Hepatocyte (in vitro differentiated cells): Measurements from ENCODE around the gene ZNF425. TPM values are rescaled to one million over a fixed set of nuclear protein-coding genes. Genes with fewer than 3 reads are reported as not detected.

Experiments used
- DNase-seq: peaks from one replicate; pipeline ENCODE4 v3.0.0-alpha.2; 2016; ENCODE audit warnings: low spot score
- H2AFZ ChIP-seq: fragments of 200-600 bp; sonication (generic); 2 replicates; pipeline ENCODE4 v1.6.0; 2016; ENCODE audit warnings: antibody characterized with exemption, mild to moderate bottlenecking
- H3K27ac ChIP-seq: fragments of 200-600 bp; sonication (generic); 2 replicates; pipeline ENCODE4 v1.5.1; 2016; ENCODE audit warnings: mild to moderate bottlenecking
- H3K27me3 ChIP-seq: fragments of 200-600 bp; sonication (generic); 2 replicates; pipeline ENCODE4 v1.6.1; 2016
- H3K36me3 ChIP-seq: fragments of 200-600 bp; sonication (generic); replicated peaks from 2 replicates; pipeline ENCODE4 v1.5.1; 2016; ENCODE audit warnings: low read depth; ENCODE audit not compliant: insufficient read depth
- H3K4me1 ChIP-seq: fragments of 200-600 bp; sonication (generic); 2 replicates; pipeline ENCODE4 v1.5.1; 2016; ENCODE audit warnings: mild to moderate bottlenecking, moderate library complexity; ENCODE audit not compliant: insufficient read depth
- H3K4me2 ChIP-seq: fragments of 200-600 bp; sonication (generic); 2 replicates; pipeline ENCODE4 v1.6.0; 2016
- H3K4me3 ChIP-seq: fragments of 200-600 bp; sonication (generic); 2 replicates; pipeline ENCODE4 v1.5.1; 2016; ENCODE audit warnings: mild to moderate bottlenecking
- H3K79me2 ChIP-seq: fragments of 200-600 bp; sonication (generic); 2 replicates; pipeline ENCODE4 v1.6.0; 2017; ENCODE audit warnings: mild to moderate bottlenecking
- H3K9me2 ChIP-seq: fragments of 200-600 bp; sonication (generic); replicated peaks from 2 replicates; pipeline ENCODE4 v1.6.0; 2017; ENCODE audit warnings: mild to moderate bottlenecking; ENCODE audit not compliant: insufficient read depth
- H3K9me3 ChIP-seq: fragments of 200-600 bp; sonication (generic); 2 replicates; pipeline ENCODE4 v1.5.1; 2016; ENCODE audit warnings: low read depth, mild to moderate bottlenecking
- H4K20me1 ChIP-seq: fragments of 200-600 bp; sonication (generic); 2 replicates; pipeline ENCODE4 v1.6.0; 2016; ENCODE audit warnings: mild to moderate bottlenecking; ENCODE audit not compliant: insufficient read depth, poor library complexity, severe bottlenecking
- EZH2 ChIP-seq: fragments of 200-600 bp; sonication (generic); IDR thresholded peaks from 2 replicates; pipeline ENCODE4 v1.6.1; 2016; ENCODE audit warnings: antibody characterized with exemption, mild to moderate bottlenecking, borderline replicate concordance
- EZH2phosphoT487 ChIP-seq: fragments of 200-600 bp; sonication (generic); IDR thresholded peaks from one replicate; pipeline ENCODE4 v1.6.1; 2018; ENCODE audit warnings: antibody characterized with exemption, mild to moderate bottlenecking, low read depth, moderate library complexity; ENCODE audit not compliant: unreplicated experiment, severe bottlenecking
- WGBS: methylation state at CpG from one replicate; pipeline ENCODE4 v1.1.6; 2016; ENCODE audit warnings: low lambda C conversion rate; ENCODE audit errors: missing lambda C conversion rate; 5-methylcytosine and 5-hydroxymethylcytosine counted together
- polyA plus RNA-seq: library from polyadenylated mRNA; unstranded; fragments of >200 nt; fragmentation: Nextera tagmentation; extraction: Ambion mirVana; gene quantifications from 2 replicates; pipeline ENCODE4 v1.2.1, GENCODE V29; 2016
- small RNA-seq: library from RNA; depleted of rRNA; stranded (forward); fragments of <200 nt; gene quantifications from one replicate; pipeline ENCODE3, GENCODE V24; 2014
- total RNA-seq: library from RNA; depleted of rRNA; stranded (reverse); fragments of >200 nt; gene quantifications from 2 replicates; pipeline ENCODE4 v1.2.3, GENCODE V29; 2014
- TF ChIP-seq, protein P1 (sequence below): fragments of 200-600 bp; sonication (generic); IDR thresholded peaks from 2 replicates; pipeline ENCODE4 v1.5.1; 2016; ENCODE audit warnings: antibody characterized with exemption, mild to moderate bottlenecking; ENCODE audit not compliant: poor library complexity

The ZNF425 gene
- total and polyA plus RNA-seq, 2 experiments from 2014 or later: 3.3 to 3.9 TPM

DNA sequence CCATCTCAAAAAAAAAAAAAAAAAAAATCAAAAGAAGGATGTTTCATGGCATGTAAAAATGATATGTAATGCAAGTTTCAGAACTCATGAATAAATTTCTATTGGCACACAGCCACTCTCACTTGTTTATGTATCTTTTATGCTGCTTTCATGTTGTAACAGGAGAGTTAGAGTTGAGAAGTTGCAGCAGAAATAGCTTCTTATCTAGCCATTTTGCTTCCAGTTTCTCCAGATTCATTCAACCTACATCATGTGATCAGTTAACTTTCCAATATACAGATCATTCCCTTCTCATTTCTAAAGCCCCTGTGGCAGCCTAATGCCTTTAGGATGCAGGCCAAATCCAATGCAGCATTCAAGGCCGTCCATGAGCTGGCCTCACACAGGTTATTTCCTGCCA is 66.0 kb downstream of the ZNF425 start:
- Histone ChIP-seq H3K36me3 (no peaks in the 10 kb centered on the region), H3K4me1 (no peaks in the 10 kb centered on the region), H2AFZ (no peak overlapping the region), H3K27me3 (no peaks in the 10 kb centered on the region), H3K79me2 (peaks cover 4% of the 10 kb centered on the region), H3K4me2 (no peak overlapping the region), H3K9me3 (no peaks in the 10 kb centered on the region), H3K4me3 (no peak overlapping the region), H4K20me1 (no peaks in the 10 kb centered on the region), H3K9me2 (no peaks in the 10 kb centered on the region), H3K27ac (peak overlapping the region; percentile 11)
- DNase-seq: no peak
- TF ChIP-seq, protein P1, sequence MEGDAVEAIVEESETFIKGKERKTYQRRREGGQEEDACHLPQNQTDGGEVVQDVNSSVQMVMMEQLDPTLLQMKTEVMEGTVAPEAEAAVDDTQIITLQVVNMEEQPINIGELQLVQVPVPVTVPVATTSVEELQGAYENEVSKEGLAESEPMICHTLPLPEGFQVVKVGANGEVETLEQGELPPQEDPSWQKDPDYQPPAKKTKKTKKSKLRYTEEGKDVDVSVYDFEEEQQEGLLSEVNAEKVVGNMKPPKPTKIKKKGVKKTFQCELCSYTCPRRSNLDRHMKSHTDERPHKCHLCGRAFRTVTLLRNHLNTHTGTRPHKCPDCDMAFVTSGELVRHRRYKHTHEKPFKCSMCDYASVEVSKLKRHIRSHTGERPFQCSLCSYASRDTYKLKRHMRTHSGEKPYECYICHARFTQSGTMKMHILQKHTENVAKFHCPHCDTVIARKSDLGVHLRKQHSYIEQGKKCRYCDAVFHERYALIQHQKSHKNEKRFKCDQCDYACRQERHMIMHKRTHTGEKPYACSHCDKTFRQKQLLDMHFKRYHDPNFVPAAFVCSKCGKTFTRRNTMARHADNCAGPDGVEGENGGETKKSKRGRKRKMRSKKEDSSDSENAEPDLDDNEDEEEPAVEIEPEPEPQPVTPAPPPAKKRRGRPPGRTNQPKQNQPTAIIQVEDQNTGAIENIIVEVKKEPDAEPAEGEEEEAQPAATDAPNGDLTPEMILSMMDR: no peak
- TF ChIP-seq EZH2 (no peak), EZH2phosphoT487 (no peak)
- 78% methylated on average over 1 of the region's 1 CpG for WGBS

DNA sequence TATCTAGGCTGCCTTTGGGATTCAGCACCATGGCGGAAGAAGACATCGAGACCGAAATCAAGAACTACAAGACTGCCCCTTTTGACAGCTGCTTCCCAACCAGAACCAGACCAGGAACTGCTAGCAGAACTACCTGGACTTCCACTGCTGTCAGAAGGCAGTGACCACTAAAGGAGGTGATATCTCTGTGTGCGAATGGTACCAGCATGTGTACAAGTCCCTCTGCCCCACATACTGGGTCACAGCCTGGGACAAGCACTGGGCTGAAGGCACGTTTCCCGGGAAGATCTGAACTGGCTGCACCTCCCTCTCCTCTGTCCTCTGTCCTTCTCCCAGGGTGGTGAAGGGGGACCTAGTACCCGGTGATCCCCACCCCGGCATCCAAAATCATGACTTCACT is 72.2 kb downstream of the ZNF425 start:
- 96% methylated on average over 8 of the region's 8 CpGs for WGBS
- Histone ChIP-seq H3K9me3 (no peaks in the 10 kb centered on the region), H3K4me1 (no peaks in the 10 kb centered on the region), H3K4me3 (no peak overlapping the region), H4K20me1 (no peaks in the 10 kb centered on the region), H3K79me2 (no peaks in the 10 kb centered on the region), H2AFZ (no peak overlapping the region), H3K4me2 (no peak overlapping the region), H3K9me2 (no peaks in the 10 kb centered on the region), H3K27ac (no peak overlapping the region), H3K36me3 (no peaks in the 10 kb centered on the region), H3K27me3 (no peaks in the 10 kb centered on the region)
- DNase-seq: no peak
- TF ChIP-seq EZH2phosphoT487: no peak
- no peak for TF ChIP-seq EZH2
- TF ChIP-seq, protein P1: no peak

DNA sequence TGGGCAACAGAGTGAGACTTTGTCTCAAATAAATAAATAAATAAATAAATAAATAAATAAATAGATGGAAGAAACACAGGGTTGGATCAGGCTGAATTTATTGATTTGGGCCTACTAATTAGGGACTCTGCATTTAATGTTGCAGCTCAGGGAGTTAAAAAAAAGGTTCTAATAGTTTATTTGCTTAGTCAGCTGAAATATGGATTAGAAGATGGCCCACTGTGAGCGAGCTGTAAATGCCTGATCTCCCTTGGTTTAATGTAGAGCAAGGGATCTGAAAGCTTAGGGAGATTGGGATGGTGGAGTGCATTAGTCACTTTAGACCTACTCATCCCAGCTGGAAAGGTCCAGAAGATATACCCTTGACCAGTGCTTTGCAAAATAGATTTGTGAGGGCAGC is 72.7 kb downstream of the ZNF425 start:
- no peak for DNase-seq
- Histone ChIP-seq H3K4me1 (no peaks in the 10 kb centered on the region), H2AFZ (no peak overlapping the region), H3K4me3 (no peak overlapping the region), H3K9me3 (no peaks in the 10 kb centered on the region), H3K27me3 (no peaks in the 10 kb centered on the region), H4K20me1 (no peaks in the 10 kb centered on the region), H3K4me2 (no peak overlapping the region), H3K79me2 (no peaks in the 10 kb centered on the region), H3K36me3 (no peaks in the 10 kb centered on the region), H3K27ac (no peak overlapping the region), H3K9me2 (no peaks in the 10 kb centered on the region)
- 92% methylated on average over 1 of the region's 1 CpG for WGBS
- TF ChIP-seq, protein P1: no peak
- TF ChIP-seq EZH2phosphoT487 (no peak), EZH2 (no peak)

Small RNA genes lying within 50 kb of the gene (small RNA-seq; reads per million reads assigned to genes)
- gene COX6B1P1 (not detected), gene RN7SL521P (not detected)

Other genes starting within 250 kb of the ZNF425 start
- 10.7 and 12.2 TPM in 2 replicates for gene EZH2, start 242.0 kb downstream of the ZNF425 start, total RNA-seq
- 11.7 and 13.2 TPM in 2 replicates for gene EZH2, start 242.0 kb downstream of the ZNF425 start, polyA plus RNA-seq
- gene PDIA4, start 97.8 kb downstream of the ZNF425 start, total RNA-seq: 371 and 375 TPM in 2 replicates
- 377 and 413 TPM in 2 replicates for gene PDIA4, start 97.8 kb downstream of the ZNF425 start, polyA plus RNA-seq
- 5.1 and 5.7 TPM in 2 replicates for gene ZNF786, start 35.6 kb downstream of the ZNF425 start, total RNA-seq
- 4.9 and 6.9 TPM in 2 replicates for gene ZNF786, start 35.6 kb downstream of the ZNF425 start, polyA plus RNA-seq
- gene ZNF398, start 21.1 kb upstream of the ZNF425 start, total RNA-seq: 10.7 and 12.5 TPM in 2 replicates
- gene ZNF398, start 21.1 kb upstream of the ZNF425 start, polyA plus RNA-seq: 5.1 and 8.1 TPM in 2 replicates
- gene ZNF282, start 69.2 kb upstream of the ZNF425 start, total RNA-seq: 16.0 and 16.7 TPM in 2 replicates
- 5.8 and 10.8 TPM in 2 replicates for gene ZNF282, start 69.2 kb upstream of the ZNF425 start, polyA plus RNA-seq
- gene ZNF212, start 113.3 kb upstream of the ZNF425 start, total RNA-seq: 3.3 and 4.6 TPM in 2 replicates
- 9.9 and 11.9 TPM in 2 replicates for gene ZNF212, start 113.3 kb upstream of the ZNF425 start, polyA plus RNA-seq
- 6.5 and 7.9 TPM in 2 replicates for gene ZNF783, start 135.9 kb upstream of the ZNF425 start, total RNA-seq
- 7.8 and 8.6 TPM in 2 replicates for gene ZNF783, start 135.9 kb upstream of the ZNF425 start, polyA plus RNA-seq